Measurements from ENCODE around the gene TRMU.

- TF ChIP-seq CTCF (conservative IDR thresholded peaks at IDR 0.05; ENCODE audit: low read depth, low read length) (no peak), EZH2 (IDR thresholded peaks at IDR 0.05; ENCODE audit: borderline replicate concordance, low read depth, low read length, poor library complexity, severe bottlenecking) (no peak)
Measured at GRCh38 chr22:46362934-46363515, 27.5 kb downstream of the TRMU start.

Data from A673 (cell line).